Measurements from ENCODE around the gene PPIL4. TPM values are rescaled to one million over a fixed set of nuclear protein-coding genes. Genes with fewer than 3 reads are reported as not detected.
A peak's percentile ranks its signal among the peaks of the same experiment; 100 is the strongest.

Gene PPIL4
- total RNA-seq, 6 donors from 2014 or later, result 15.1 to 50.6 (median 21.8) TPM

GRCh38 chr6:149565527-149566409, 19.9 kb upstream of the PPIL4 start, which contains the start of gene GINM1:
Gene GINM1, plus strand, starts transcription at chr6:149566375. Its CDS starts 40 bp downstream, at chr6:149566415.
- H3K9me3 ChIP-seq, result no peaks in the 10 kb centered on the region
- peak within 1 kb of the TSS; percentile 83 to 99 (median 98) for H3K4me3 ChIP-seq
- ATAC-seq (ENCODE audit: low FRiP score in 2 of 2), result peak; percentile 97 to 98
- H3K4me1 ChIP-seq, result peaks cover 9 to 22% (median 16%) of the 10 kb centered on the region in 4 donors
- peak within 1 kb of the TSS; percentile 94 to 97 (median 95) for H3K27ac ChIP-seq
- 0 to 1% methylated on average over 25 to 44 of the region's 59 CpGs for WGBS, 2 donors
- no peaks in the 10 kb centered on the region for H3K36me3 ChIP-seq
- TF ChIP-seq CTCF (IDR thresholded peaks at IDR 0.05), result peak; percentile 40 to 67 (median 54)
- TF ChIP-seq POLR2AphosphoS5 (IDR thresholded peaks at IDR 0.05), result no peak
- no peak for TF ChIP-seq POLR2A (IDR thresholded peaks at IDR 0.05)
- no peak for TF ChIP-seq EP300 (IDR thresholded peaks at IDR 0.05)
- peak; percentile 92 to 100 for DNase-seq
- H3K27me3 ChIP-seq, result no peaks in the 10 kb centered on the region

- Histone ChIP-seq H3K4me1 (peaks cover 9 to 22% (median 16%) of the 10 kb centered on the region in 4 donors), H3K27ac (no peak overlapping the region), H3K9me3 (no peaks in the 10 kb centered on the region), H3K36me3 (no peaks in the 10 kb centered on the region), H3K4me3 (no peak overlapping the region), H3K27me3 (no peaks in the 10 kb centered on the region)
- TF ChIP-seq POLR2A (IDR thresholded peaks at IDR 0.05), result no peak
- no peak for TF ChIP-seq POLR2AphosphoS5 (IDR thresholded peaks at IDR 0.05)
- TF ChIP-seq CTCF (IDR thresholded peaks at IDR 0.05), result no peak
- no peak for TF ChIP-seq EP300 (IDR thresholded peaks at IDR 0.05)
- DNase-seq, result no peak
- WGBS, 2 donors, result 69 to 78% methylated on average over 3 of the region's 3 CpGs
- ATAC-seq (ENCODE audit: low FRiP score in 2 of 2), result no peak
Observed at GRCh38 chr6:149563928-149564325, 18.1 kb upstream of the PPIL4 start.

- Histone ChIP-seq H3K36me3 (no peaks in the 10 kb centered on the region), H3K9me3 (no peaks in the 10 kb centered on the region), H3K27me3 (no peaks in the 10 kb centered on the region), H3K27ac (no peak overlapping the region), H3K4me3 (no peak overlapping the region), H3K4me1 (peaks cover 9 to 22% (median 16%) of the 10 kb centered on the region in 4 donors)
- DNase-seq (no peak), ATAC-seq (ENCODE audit: low FRiP score in 2 of 2) (no peak)
- TF ChIP-seq EP300 (IDR thresholded peaks at IDR 0.05), result no peak
- no peak for TF ChIP-seq POLR2AphosphoS5 (IDR thresholded peaks at IDR 0.05)
- no peak for TF ChIP-seq POLR2A (IDR thresholded peaks at IDR 0.05)
- no peak for TF ChIP-seq CTCF (IDR thresholded peaks at IDR 0.05)
- WGBS, 2 donors, result 86 to 90% methylated on average over 5 of the region's 5 CpGs
Observed at GRCh38 chr6:149563203-149563927, 17.5 kb upstream of the PPIL4 start.

- 73 to 78% methylated on average over 3 of the region's 3 CpGs for WGBS, 2 donors
- no peak overlapping the region for H3K4me3 ChIP-seq
- peak in 1 of 2 donors; percentile 40 for ATAC-seq (ENCODE audit: low FRiP score in 2 of 2)
- no peak overlapping the region for H3K27ac ChIP-seq
- DNase-seq, result no peak
- no peaks in the 10 kb centered on the region for H3K36me3 ChIP-seq
- no peaks in the 10 kb centered on the region for H3K9me3 ChIP-seq
- H3K4me1 ChIP-seq, result peaks cover 0 to 8% (median 5%) of the 10 kb centered on the region in 4 donors
- TF ChIP-seq EP300 (IDR thresholded peaks at IDR 0.05) (no peak), CTCF (IDR thresholded peaks at IDR 0.05) (peak in 2 of 6 experiments; percentile 39 to 60), POLR2AphosphoS5 (IDR thresholded peaks at IDR 0.05) (no peak), POLR2A (IDR thresholded peaks at IDR 0.05) (no peak)
- no peaks in the 10 kb centered on the region for H3K27me3 ChIP-seq
Observed at GRCh38 chr6:149560736-149561135, 14.9 kb upstream of the PPIL4 start.
